Measurements from ENCODE around the gene CGB7.
"Not testable (repeated sequence)": the region's sequence is repeated elsewhere in the genome, so short reads cannot be mapped to it uniquely, and the experiment has no call there.

DNA sequence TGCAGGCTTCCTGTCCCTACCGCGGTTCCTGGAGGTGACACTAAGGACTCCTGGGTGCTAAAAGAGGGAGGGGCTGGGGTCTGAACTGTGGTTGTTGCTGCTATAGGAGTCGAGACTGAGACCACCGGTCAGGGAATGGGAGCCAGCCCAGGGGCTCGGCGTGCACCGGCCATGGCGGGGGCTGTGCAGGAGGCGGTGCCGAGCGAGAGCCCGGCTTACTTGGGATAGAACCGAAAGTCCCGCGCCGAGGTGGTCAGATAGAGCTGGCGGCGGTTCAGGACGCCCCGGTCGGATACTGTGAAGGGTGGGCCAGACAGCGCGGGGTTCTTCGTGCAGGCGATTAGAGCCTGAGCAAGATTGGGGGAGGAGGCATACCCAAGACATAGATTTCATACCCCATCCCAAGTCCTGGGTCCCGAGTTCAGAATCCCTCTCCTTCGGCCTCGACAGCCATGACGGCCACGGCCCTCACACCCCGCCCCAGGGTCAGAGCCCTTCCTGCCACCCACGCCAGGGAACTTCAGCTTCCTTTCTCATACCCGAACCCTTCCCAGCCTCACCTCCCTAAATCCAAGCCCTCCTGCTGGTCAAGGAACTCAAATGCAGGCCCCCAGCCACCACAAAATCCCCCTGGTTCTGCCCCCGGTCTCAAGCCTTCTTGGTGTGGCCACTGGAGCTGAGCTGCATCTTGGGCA lies 500 bp downstream of the CGB7 start:
- TF ChIP-seq, protein P1, sequence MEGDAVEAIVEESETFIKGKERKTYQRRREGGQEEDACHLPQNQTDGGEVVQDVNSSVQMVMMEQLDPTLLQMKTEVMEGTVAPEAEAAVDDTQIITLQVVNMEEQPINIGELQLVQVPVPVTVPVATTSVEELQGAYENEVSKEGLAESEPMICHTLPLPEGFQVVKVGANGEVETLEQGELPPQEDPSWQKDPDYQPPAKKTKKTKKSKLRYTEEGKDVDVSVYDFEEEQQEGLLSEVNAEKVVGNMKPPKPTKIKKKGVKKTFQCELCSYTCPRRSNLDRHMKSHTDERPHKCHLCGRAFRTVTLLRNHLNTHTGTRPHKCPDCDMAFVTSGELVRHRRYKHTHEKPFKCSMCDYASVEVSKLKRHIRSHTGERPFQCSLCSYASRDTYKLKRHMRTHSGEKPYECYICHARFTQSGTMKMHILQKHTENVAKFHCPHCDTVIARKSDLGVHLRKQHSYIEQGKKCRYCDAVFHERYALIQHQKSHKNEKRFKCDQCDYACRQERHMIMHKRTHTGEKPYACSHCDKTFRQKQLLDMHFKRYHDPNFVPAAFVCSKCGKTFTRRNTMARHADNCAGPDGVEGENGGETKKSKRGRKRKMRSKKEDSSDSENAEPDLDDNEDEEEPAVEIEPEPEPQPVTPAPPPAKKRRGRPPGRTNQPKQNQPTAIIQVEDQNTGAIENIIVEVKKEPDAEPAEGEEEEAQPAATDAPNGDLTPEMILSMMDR (IDR thresholded peaks at IDR 0.05), result not testable (repeated sequence)
- TF ChIP-seq POLR2A (IDR thresholded peaks at IDR 0.05), result not testable (repeated sequence)

Data from prostate gland (tissue), 2 donors.